ENCODE results near the gene STAM2.
"Not testable (repeated sequence)": the region's sequence is repeated elsewhere in the genome, so short reads cannot be mapped to it uniquely, and the experiment has no call there.

STAM2 gene

DNA sequence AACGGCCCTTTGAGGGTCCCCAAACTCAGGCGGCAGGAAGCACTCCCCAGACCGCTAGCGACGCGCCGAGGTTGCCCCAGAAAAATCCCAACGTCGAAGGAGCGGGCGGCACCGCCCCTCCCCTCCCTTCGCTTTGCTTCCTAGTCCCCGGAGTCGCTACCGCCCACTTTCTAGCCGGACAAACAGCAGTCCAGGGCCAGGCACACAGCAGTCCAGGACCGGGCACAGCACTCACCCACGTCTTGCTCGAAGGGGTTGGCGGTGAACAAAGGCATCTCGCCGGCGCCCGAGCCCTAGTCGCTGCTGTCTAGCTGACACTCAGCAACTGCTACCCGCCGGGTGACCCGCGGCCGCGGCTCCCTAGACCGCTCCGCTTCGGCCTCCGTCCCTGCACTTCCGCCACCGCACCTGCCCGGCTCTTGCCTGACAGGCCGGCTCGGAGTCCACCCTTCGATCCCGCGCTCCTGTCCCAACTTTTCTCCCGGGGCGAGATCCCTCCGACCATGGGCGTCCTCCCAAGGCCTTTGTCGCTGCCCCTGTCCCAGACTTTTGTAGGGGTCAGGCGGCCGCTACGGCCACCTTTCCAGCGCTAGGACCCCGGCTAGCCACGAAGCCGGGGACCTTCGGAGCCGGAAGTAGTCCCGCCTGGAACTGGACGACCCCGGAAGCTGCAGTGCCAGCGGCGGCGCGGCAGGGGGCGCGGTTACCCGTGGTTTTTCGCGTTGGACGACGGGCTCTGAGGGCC, at the start of gene STAM2:
TSS of gene STAM2 (minus strand) at position 396 of the 745 bp plus-strand sequence. CDS start at position 275, 121 bp downstream.
- peak; percentile 93 for DNase-seq (ENCODE audit: low spot score)

- no peak for DNase-seq (ENCODE audit: low spot score)
Measured at GRCh38 chr2:152223977-152224376, 48.4 kb upstream of the STAM2 start.

DNA sequence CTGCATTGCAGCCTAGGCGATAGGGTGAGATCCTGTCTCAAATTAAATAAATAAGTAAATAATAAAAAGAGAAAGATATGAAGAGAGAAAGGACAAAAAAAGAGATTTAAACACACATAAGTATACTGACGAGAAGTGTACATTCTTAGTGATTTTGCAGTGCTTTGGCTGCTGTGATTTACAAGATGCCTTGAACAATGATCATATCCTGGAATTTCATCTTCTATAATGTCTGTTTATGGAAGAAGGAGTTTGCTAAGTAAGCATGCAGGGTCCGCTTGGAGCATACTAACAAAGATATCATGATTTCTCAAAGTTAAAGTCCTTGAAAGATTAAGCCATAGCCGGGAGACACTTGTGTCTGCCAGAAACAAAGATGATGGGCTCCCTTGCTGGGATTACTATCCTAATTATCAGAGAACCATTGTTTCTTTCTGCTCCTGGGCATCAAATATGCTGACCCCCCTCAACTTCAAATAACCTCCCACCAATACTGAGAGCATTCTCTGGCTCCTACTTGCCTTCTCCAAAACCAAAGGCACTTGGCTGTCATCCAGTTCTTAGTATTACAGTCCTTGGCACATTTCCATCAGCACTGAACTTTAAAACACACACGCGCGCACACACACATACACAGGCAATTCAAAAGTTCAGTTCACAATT, 47.5 kb upstream of the STAM2 start:
- peak; percentile 16 for DNase-seq (ENCODE audit: low spot score)

DNA sequence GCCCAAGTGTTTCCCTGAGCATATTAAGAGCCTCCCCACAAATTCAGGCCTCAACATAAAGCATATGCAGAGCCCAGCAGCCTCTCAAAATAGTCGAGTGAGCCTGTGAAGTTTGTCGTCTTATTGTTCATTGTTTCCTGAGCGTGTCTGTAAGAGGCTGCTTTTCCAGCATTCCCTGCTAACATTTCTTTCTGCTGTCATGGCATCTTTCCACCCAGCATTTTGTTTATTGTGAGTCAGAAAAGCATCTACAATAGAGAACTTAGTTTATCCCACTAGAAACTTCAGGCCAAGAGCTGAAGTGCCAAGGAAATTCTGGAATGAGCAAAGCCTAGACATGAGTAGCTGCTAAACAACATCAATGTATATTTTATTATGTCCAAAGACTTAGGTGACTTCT, 46.3 kb upstream of the STAM2 start:
- DNase-seq (ENCODE audit: low spot score), result no peak

GRCh38 chr2:152219077-152219828, 43.7 kb upstream of the STAM2 start:
- no peak for DNase-seq (ENCODE audit: low spot score)

DNA sequence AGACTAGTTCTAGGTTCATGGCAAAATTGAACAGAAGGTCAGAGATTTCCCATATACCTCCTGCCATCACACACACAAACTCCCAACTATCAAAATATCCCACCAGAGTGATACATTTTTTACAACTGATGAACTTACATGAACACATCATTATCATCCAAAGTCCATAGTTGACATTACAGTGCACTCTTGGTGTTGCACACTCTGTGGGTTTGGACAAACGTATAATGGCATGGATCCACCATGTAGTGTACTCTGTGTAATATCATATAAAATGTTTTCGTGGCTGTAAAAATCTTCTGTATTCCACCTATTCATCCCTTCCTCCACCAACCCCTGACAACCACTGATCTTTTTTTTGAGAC, 25.9 kb upstream of the STAM2 start:
- no peak for DNase-seq (ENCODE audit: low spot score)

DNA sequence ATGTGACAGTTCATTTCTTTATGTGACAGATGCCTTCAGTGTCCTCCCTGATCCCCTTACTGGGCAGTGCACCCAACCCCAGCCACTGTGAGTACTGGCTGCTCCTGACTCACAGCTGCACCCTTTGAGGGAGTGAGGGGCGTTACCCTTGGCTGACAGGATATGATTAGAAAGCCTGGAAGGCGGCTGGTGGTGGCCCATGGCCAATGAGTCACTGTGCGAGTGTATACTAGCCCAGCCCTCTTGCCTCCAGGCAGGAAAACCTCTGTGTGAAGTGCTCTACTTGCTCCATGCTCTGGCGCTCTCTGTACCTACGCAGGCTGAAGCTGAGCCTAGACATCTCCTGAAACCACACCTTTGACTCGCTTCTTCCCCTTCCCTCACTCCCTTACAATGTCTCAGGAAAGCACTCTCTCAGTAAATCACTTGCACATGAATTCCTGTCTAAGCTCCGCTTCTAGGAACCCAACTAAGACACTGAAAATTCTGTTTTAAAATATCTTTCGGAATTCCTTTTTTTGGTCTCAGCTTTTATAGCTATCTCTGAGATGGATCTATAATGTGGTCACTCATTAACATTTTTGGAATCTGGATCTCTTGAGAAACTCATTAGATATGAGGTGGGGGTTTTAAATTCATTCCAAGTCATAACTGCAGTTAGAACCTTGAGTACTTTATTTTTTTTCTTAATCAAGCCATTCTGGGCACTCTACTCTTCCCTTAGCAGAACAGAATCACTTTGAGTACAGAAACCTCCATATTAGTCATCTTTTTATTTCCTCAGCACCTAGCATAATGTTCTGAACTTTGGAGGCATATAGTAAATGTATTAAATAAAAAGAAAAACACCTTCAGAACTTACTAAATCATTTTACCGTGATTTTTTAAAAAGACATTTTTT, 25.3 kb upstream of the STAM2 start:
- DNase-seq (ENCODE audit: low spot score), result peak; percentile 77

DNA sequence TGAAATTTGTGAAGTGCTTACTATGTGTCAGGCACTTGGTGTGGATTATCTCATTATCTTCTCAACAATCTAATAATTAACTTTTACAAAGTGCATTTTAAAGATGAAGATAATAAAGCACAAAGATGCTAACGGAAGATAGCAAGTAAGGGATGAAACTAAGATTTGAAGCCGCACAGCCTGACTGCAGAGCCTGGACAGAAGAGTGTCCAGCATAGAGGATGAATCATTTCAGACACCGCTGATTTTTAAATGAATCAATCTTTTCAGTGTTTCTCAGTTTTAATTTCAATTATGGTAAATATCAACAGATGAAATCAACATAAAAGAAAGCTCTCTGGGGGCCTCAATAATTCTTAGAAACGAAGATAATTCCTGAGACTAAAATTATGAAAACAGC, 24.5 kb upstream of the STAM2 start:
- no peak for DNase-seq (ENCODE audit: low spot score)

DNA sequence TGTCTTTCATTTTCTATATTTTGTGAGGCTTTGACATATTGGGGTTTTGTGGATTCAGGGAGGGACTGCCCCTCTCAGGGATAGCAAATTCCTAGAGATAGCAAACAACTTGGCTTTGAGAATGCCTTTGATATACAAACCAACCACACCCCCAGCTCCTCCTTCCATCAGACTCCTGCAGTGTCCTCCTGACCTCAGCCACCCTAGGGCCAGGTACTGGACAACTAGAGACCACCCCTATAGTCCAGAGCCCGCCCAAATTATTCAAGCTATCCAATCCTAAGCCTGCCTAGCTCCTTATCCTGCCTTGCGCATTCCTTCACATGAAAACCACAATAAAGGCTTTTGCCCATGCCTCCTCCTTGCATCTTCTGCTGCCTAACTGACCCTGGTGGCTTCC, 22.9 kb upstream of the STAM2 start:
- no peak for DNase-seq (ENCODE audit: low spot score)

DNA sequence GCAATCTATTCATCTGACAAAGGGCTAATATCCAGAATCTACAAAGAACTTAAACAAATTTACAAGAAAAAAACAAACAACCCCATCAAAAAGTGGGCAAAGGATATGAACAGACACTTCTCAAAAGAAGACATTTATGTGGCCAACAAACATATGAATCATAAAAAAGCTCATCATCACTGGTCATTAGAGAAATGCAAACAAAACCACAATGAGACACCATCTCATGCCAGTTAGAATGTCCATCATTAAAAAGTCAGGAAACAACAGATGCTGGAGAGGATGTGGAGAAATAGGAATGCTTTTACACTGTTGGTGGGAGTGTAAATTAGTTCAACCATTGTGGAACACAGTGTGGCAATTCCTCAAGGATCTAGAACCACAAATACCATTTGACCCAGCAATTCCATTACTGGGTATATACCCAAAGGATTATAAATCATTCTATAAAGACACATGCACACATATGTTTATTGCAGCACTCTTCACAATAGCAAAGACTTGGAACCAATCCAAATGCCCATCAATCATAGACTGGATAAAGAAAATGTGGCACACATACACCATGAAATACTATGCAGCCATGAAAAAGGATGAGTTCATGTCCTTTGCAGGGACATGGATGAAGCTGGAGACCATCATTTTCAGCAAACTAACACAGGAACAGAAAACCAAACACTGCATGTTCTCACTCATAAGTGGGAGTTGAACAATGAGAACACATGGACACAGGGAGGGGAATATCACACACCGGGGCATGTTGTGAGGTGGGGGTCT, 22.1 kb upstream of the STAM2 start:
- DNase-seq (ENCODE audit: low spot score), result not testable (repeated sequence)

DNA sequence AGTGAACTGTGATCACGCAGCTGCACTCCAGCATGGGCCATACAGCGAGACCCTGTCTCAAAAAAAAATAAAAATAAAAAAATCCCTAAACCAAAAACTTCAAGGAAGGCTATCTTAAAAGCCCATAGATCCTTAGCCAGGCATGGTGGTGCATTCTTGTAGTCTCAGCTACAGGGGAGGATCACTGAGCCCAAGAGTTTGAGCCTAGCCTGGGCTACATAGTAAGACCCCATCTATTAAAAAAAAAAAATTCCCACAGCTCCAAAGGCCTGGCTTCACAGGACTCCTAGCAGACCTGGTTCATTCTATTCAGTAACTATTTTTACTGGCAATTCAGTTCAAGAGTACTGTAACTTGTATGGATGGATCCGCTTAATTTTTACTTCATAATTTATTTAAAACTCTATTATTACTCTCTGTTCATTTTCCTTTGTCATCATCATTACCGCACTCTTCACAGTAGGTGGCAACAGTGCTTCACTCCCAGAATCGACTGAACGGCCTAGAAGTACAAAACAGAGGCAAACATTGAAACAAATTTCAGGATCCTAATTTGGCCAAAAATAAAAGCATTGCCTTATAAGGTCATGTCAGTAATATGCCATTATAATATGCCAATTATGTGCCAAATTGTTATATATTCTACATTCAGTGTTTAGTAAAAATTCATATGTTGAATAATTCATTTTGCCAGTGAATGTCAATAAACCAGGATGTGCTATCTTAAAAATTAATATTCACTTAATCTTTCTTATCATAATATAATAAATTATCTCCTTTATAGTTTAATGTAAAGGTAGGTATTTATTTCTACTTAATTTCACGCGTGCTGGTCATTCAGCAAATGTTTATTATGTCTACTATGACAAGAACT, 14.3 kb upstream of the STAM2 start:
- peak; percentile 62 for DNase-seq (ENCODE audit: low spot score)

- DNase-seq (ENCODE audit: low spot score), result not testable (repeated sequence)
Measured at GRCh38 chr2:152186808-152187207, 11.2 kb upstream of the STAM2 start.

DNA sequence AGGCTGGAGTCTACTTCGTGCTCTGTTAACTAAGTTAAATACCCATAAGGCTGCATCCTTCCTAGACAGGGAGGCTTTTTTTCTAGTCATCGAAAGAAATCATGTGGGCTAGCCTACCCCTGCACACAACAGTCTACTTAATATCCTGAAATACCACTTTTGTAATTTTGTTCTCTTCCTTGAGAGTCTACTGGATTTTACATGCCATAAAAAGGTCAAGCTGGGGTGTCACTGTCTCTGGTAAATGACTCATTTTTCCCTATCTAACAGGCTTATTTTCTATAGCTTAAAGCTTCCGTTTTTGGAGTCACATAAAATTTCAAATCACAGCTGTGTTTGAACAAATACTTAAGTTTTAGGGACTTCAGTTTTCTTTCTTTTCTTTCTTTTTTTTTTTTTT, 10.7 kb upstream of the STAM2 start:
- DNase-seq (ENCODE audit: low spot score), result no peak

DNA sequence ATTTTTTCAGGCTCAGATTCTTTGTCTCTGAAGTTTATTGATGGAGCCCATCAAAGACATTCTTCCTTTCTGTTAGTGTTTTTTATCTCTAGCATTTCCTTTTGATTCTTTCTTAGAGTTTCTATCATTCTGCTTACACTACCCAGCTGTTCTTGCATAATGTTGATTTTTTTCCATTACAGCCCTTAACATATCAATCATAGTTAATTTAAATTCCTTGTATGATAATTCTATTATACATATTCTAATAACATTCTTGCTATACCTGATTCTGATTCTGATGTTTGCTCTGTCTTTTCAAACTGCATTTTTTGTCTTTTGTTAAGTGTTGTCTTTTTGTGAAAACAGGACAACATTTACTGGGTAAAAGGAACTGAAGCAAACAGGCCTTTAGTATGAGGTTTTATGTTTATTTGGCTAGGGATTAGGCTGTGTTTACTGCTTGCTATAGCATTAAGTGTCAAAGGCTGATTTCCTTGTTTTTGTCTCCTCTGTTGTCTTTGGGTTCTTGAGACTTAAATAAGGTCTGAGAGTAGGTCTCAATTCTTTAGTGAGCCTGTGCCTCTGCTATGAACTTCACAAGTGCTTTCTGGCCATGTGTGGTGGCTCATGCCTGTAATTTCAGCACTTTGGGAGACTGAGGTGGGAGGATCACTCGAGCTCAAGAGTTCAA, 8.0 kb upstream of the STAM2 start:
- DNase-seq (ENCODE audit: low spot score), result no peak

- DNase-seq (ENCODE audit: low spot score), result not testable (repeated sequence)
Measured at GRCh38 chr2:152177667-152178066, 2.1 kb upstream of the STAM2 start.

DNA sequence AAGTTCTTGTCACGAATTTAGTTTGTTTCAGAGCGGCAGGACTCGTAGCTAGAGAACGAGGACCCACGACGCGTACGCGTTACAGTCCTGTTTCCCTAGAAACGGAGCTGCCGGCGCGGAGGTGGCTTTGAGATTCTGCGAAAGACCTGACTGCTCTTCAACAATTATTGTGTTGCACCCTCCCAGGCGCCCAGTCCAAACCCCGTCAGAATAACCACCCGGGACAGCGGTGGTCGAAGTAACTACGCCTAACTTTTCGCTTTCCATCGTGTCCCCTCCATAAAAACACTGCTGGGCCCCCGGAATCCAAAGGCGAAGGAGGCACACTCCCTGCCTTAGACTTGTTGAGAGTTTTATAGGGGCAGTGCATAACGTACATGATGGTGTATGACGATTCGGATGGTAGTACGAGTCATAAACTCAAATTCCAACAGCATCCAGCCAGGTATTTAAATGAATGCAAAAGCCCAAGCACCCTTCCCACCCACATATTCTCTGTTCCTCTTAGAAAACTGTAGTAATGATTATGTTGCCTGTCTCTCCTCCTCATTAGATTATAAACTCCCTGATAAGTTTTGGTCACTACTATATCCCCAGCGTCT, 651 bp upstream of the STAM2 start:
- no peak for DNase-seq (ENCODE audit: low spot score)

DNA sequence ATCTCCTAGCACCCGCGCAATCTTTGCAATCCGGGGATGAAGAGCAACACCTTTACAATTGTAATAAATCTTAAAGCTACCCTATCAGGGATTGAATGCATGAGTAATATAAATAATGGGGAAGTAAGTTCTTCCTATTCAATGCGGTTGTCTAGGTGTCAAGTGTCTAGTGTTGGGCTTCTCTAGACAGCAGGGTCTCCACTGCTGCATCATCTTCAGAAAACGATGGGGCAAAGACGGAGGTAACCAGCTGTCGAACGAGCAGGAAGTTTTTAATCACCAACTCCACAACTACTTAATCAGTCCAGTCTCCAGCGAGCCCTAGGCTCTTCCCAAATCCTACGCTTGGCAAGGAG, 573 bp downstream of the STAM2 start:
- no peak for DNase-seq (ENCODE audit: low spot score)

GRCh38 chr2:152174574-152174973, 989 bp downstream of the STAM2 start:
- DNase-seq (ENCODE audit: low spot score), result no peak

DNA sequence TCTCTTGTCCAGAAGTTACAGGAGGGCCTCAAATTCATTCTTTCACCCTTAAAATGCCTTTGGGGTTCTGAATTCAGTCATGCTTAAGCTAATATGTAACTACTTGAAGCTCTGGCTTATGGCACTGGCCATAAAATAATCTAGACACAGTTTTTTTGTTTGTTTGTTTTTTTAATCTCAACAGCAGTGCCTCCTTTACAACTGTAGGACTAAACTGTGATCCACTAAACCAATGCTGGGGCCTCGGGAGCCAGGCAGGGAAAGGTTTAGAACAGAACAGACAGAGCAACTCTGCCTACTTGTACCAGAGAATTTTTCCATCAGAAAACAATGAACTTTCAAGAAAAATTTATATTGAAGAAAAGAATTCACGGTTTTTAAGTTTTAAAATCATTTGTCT, 1.7 kb downstream of the STAM2 start:
- DNase-seq (ENCODE audit: low spot score), result no peak

Measured in hematopoietic multipotent progenitor cell treated with erythropoietin and hydrocortisone succinate and interleukin-3 and kit ligand, for 17 days (in vitro differentiated cells).